ENCODE measurements around the gene DCLK1. TPM values are rescaled to one million over a fixed set of nuclear protein-coding genes. Genes with fewer than 3 reads are reported as not detected.
A peak's percentile ranks its signal among the peaks of the same experiment; 100 is the strongest.

DCLK1 gene
- total and polyA plus RNA-seq, 2 experiments from 2014 or later: 0.16 to 2.9 TPM

- H3K9me3 ChIP-seq (ENCODE audit: low read depth): no peaks in the 10 kb centered on the region
- peak overlapping the region; percentile 58 for H3K27ac ChIP-seq
- WGBS (ENCODE audit: low lambda C conversion rate, missing lambda C conversion rate): 81% methylated on average over 2 of the region's 2 CpGs
- H3K4me1 ChIP-seq (ENCODE audit: insufficient read depth): peaks cover 7% of the 10 kb centered on the region
- H2AFZ ChIP-seq: no peak overlapping the region
- no peaks in the 10 kb centered on the region for H3K79me2 ChIP-seq
- no peaks in the 10 kb centered on the region for H3K9me2 ChIP-seq (replicated peaks; ENCODE audit: insufficient read depth)
- TF ChIP-seq EZH2phosphoT487 (IDR thresholded peaks at IDR 0.05; ENCODE audit: low read depth, severe bottlenecking, unreplicated experiment): no peak
- no peak for TF ChIP-seq CTCF (IDR thresholded peaks at IDR 0.05; ENCODE audit: poor library complexity)
- TF ChIP-seq EZH2 (IDR thresholded peaks at IDR 0.05; ENCODE audit: borderline replicate concordance): no peak
- no peak for DNase-seq (ENCODE audit: low spot score)
- no peaks in the 10 kb centered on the region for H3K27me3 ChIP-seq
- no peaks in the 10 kb centered on the region for H4K20me1 ChIP-seq (ENCODE audit: insufficient read depth, poor library complexity, severe bottlenecking)
- H3K36me3 ChIP-seq (replicated peaks; ENCODE audit: insufficient read depth, low read depth): no peaks in the 10 kb centered on the region
- no peak overlapping the region for H3K4me3 ChIP-seq
- H3K4me2 ChIP-seq: no peak overlapping the region
Measured at GRCh38 chr13:35926859-35927530, 204.2 kb downstream of the DCLK1 start.

- no peaks in the 10 kb centered on the region for H3K9me3 ChIP-seq (ENCODE audit: low read depth)
- H3K79me2 ChIP-seq: no peaks in the 10 kb centered on the region
- peaks cover 7% of the 10 kb centered on the region for H3K4me1 ChIP-seq (ENCODE audit: insufficient read depth)
- no peak for DNase-seq (ENCODE audit: low spot score)
- no peaks in the 10 kb centered on the region for H4K20me1 ChIP-seq (ENCODE audit: insufficient read depth, poor library complexity, severe bottlenecking)
- no peaks in the 10 kb centered on the region for H3K36me3 ChIP-seq (replicated peaks; ENCODE audit: insufficient read depth, low read depth)
- TF ChIP-seq EZH2 (IDR thresholded peaks at IDR 0.05; ENCODE audit: borderline replicate concordance): no peak
- no peak for TF ChIP-seq CTCF (IDR thresholded peaks at IDR 0.05; ENCODE audit: poor library complexity)
- TF ChIP-seq EZH2phosphoT487 (IDR thresholded peaks at IDR 0.05; ENCODE audit: low read depth, severe bottlenecking, unreplicated experiment): no peak
- no peak overlapping the region for H3K4me3 ChIP-seq
- no peaks in the 10 kb centered on the region for H3K27me3 ChIP-seq
- H2AFZ ChIP-seq: no peak overlapping the region
- H3K27ac ChIP-seq: no peak overlapping the region
- H3K4me2 ChIP-seq: no peak overlapping the region
- WGBS (ENCODE audit: low lambda C conversion rate, missing lambda C conversion rate): 63% methylated on average over 3 of the region's 3 CpGs
- no peaks in the 10 kb centered on the region for H3K9me2 ChIP-seq (replicated peaks; ENCODE audit: insufficient read depth)
Measured at GRCh38 chr13:35925669-35926068, 205.5 kb downstream of the DCLK1 start.

- TF ChIP-seq CTCF (IDR thresholded peaks at IDR 0.05; ENCODE audit: poor library complexity) (no peak), EZH2 (IDR thresholded peaks at IDR 0.05; ENCODE audit: borderline replicate concordance) (no peak)
- Histone ChIP-seq H3K4me1 (ENCODE audit: insufficient read depth) (peaks cover 7% of the 10 kb centered on the region), H4K20me1 (ENCODE audit: insufficient read depth, poor library complexity, severe bottlenecking) (no peaks in the 10 kb centered on the region), H3K9me2 (replicated peaks; ENCODE audit: insufficient read depth) (no peaks in the 10 kb centered on the region), H3K79me2 (no peaks in the 10 kb centered on the region), H3K4me2 (no peak overlapping the region), H3K36me3 (replicated peaks; ENCODE audit: insufficient read depth, low read depth) (no peaks in the 10 kb centered on the region), H3K27me3 (no peaks in the 10 kb centered on the region), H2AFZ (no peak overlapping the region), H3K9me3 (ENCODE audit: low read depth) (no peaks in the 10 kb centered on the region), H3K4me3 (no peak overlapping the region), H3K27ac (no peak overlapping the region)
- WGBS (ENCODE audit: low lambda C conversion rate, missing lambda C conversion rate): 58% methylated on average over 3 of the region's 3 CpGs
- no peak for DNase-seq (ENCODE audit: low spot score)
Measured at GRCh38 chr13:35923347-35923746, 207.8 kb downstream of the DCLK1 start.

All from hepatocyte (in vitro differentiated cells).